ENCODE data around the gene FBXO15.

FBXO15 gene

DNA sequence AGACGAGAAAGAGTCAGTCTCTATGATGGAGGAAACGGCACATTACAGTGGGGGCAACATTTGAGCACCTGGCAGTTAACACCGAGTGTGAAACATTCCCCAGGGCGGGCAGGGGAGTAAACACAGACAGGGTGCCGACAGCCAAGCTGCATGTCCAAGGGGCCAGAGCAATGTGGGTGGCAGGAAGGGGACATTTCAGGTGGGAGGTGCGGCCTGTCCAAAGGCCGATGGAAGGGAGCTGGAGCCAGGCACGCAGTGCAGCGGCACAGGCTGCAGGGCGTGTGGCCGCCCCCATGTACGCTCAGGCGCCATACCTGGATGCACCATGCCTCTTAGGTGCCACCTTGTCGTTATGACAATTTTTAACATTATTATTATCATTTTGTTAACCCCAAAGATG, 43.9 kb upstream of the FBXO15 start:
- H3K27ac ChIP-seq (ENCODE audit: low read length, poor library complexity, severe bottlenecking), result no peak overlapping the region
- no peak overlapping the region for H4K8ac ChIP-seq (ENCODE audit: low read length)
- WGBS, result 86% methylated on average over 9 of the region's 14 CpGs
- no peak overlapping the region for H3K4me3 ChIP-seq (ENCODE audit: insufficient read depth in 1 of 2, low read depth in 1 of 2, low read length in 2 of 2)
- H2BK15ac ChIP-seq (ENCODE audit: low read depth, poor library complexity, severe bottlenecking), result no peak overlapping the region
- H3K9me3 ChIP-seq (ENCODE audit: control insufficient read depth, low read length), result no peaks in the 10 kb centered on the region
- H3K27me3 ChIP-seq (ENCODE audit: control insufficient read depth in 1 of 2, insufficient read depth in 1 of 2, low read length in 2 of 2), result peaks cover 9 to 29% of the 10 kb centered on the region in 2 experiments
- no peak overlapping the region for H2AK5ac ChIP-seq (ENCODE audit: low read length, severe bottlenecking)
- no peak overlapping the region for H3K4me2 ChIP-seq (ENCODE audit: low read length, poor library complexity, severe bottlenecking)
- H3K23ac ChIP-seq (ENCODE audit: low read length in 2 of 2), result no peak overlapping the region
- no peak overlapping the region for H4K91ac ChIP-seq (ENCODE audit: low read length)
- H2BK5ac ChIP-seq (ENCODE audit: low read depth, low read length, poor library complexity, severe bottlenecking), result no peak overlapping the region
- no peak overlapping the region for H2BK120ac ChIP-seq (ENCODE audit: low read depth, low read length)
- H3K4me1 ChIP-seq (ENCODE audit: control insufficient read depth, insufficient read depth, low read depth, low read length), result no peaks in the 10 kb centered on the region
- H2BK12ac ChIP-seq (ENCODE audit: low read length in 2 of 2), result peak overlapping the region in 1 of 2 experiments; percentile 42
- H3K18ac ChIP-seq (ENCODE audit: low read depth in 1 of 2, low read length in 2 of 2), result no peak overlapping the region
- peak overlapping the region in 1 of 2 experiments; percentile 53 for H3K14ac ChIP-seq (ENCODE audit: low read length in 2 of 2)
- H3K4ac ChIP-seq (ENCODE audit: low read depth in 1 of 2, low read length in 2 of 2), result no peak overlapping the region
- H3K79me1 ChIP-seq (replicated peaks; ENCODE audit: low read length, poor library complexity, severe bottlenecking), result no peaks in the 10 kb centered on the region
- no peak overlapping the region for H3K9ac ChIP-seq (ENCODE audit: low read length)
- no peak for DNase-seq
- H3K36me3 ChIP-seq (ENCODE audit: control insufficient read depth in 1 of 2, insufficient read depth in 2 of 2, low read depth in 1 of 2, low read length in 2 of 2), result no peaks in the 10 kb centered on the region
- no peak overlapping the region for H2AFZ ChIP-seq (ENCODE audit: low read depth, low read length)

- H4K91ac ChIP-seq (ENCODE audit: low read length), result no peak overlapping the region
- no peak overlapping the region for H4K8ac ChIP-seq (ENCODE audit: low read length)
- no peaks in the 10 kb centered on the region for H3K4me1 ChIP-seq (ENCODE audit: control insufficient read depth, insufficient read depth, low read depth, low read length)
- H2BK5ac ChIP-seq (ENCODE audit: low read depth, low read length, poor library complexity, severe bottlenecking), result no peak overlapping the region
- peak; percentile 18 for DNase-seq
- H2BK120ac ChIP-seq (ENCODE audit: low read depth, low read length), result no peak overlapping the region
- no peak overlapping the region for H3K18ac ChIP-seq (ENCODE audit: low read depth in 1 of 2, low read length in 2 of 2)
- H3K27ac ChIP-seq (ENCODE audit: low read length, poor library complexity, severe bottlenecking), result no peak overlapping the region
- no peak overlapping the region for H3K14ac ChIP-seq (ENCODE audit: low read length in 2 of 2)
- H3K27me3 ChIP-seq (ENCODE audit: control insufficient read depth in 1 of 2, insufficient read depth in 1 of 2, low read length in 2 of 2), result peaks cover 9 to 40% of the 10 kb centered on the region in 2 experiments
- WGBS, result 61% methylated on average over 4 of the region's 4 CpGs
- no peak overlapping the region for H2AFZ ChIP-seq (ENCODE audit: low read depth, low read length)
- no peaks in the 10 kb centered on the region for H3K79me1 ChIP-seq (replicated peaks; ENCODE audit: low read length, poor library complexity, severe bottlenecking)
- H2AK5ac ChIP-seq (ENCODE audit: low read length, severe bottlenecking), result no peak overlapping the region
- H3K4me2 ChIP-seq (ENCODE audit: low read length, poor library complexity, severe bottlenecking), result no peak overlapping the region
- H2BK12ac ChIP-seq (ENCODE audit: low read length in 2 of 2), result no peak overlapping the region
- no peak overlapping the region for H3K23ac ChIP-seq (ENCODE audit: low read length in 2 of 2)
- no peaks in the 10 kb centered on the region for H3K9me3 ChIP-seq (ENCODE audit: control insufficient read depth, low read length)
- H2BK15ac ChIP-seq (ENCODE audit: low read depth, poor library complexity, severe bottlenecking), result no peak overlapping the region
- H3K9ac ChIP-seq (ENCODE audit: low read length), result no peak overlapping the region
- H3K4me3 ChIP-seq (ENCODE audit: insufficient read depth in 1 of 2, low read depth in 1 of 2, low read length in 2 of 2), result peak overlapping the region in 1 of 2 experiments; percentile 25
- no peaks in the 10 kb centered on the region for H3K36me3 ChIP-seq (ENCODE audit: control insufficient read depth in 1 of 2, insufficient read depth in 2 of 2, low read depth in 1 of 2, low read length in 2 of 2)
- H3K4ac ChIP-seq (ENCODE audit: low read depth in 1 of 2, low read length in 2 of 2), result no peak overlapping the region
Measured at GRCh38 chr18:74190086-74190485, 42.5 kb upstream of the FBXO15 start.

DNA sequence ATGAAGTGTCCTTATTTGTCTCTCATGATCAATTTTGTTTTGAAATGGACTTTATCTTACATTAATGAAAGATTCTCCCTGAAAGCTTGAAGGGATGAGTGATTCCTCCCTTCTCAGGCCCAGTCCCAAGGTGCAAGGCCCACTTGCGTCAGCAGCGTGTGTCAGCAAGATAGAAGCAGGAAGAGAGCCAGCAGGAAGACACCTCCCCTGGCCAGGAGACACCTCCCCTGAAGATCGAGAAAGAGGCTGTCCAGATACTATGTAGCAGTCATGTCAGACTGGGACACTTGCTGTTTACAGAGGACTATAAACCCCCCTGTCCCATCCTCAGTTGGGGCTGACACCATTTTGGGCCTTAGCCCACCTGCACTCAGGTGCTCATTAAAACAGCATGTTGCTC, 39.0 kb upstream of the FBXO15 start:
- Histone ChIP-seq H3K4ac (ENCODE audit: low read depth in 1 of 2, low read length in 2 of 2) (no peak overlapping the region), H3K4me1 (ENCODE audit: control insufficient read depth, insufficient read depth, low read depth, low read length) (no peaks in the 10 kb centered on the region), H2AFZ (ENCODE audit: low read depth, low read length) (no peak overlapping the region), H2BK120ac (ENCODE audit: low read depth, low read length) (no peak overlapping the region), H3K79me1 (replicated peaks; ENCODE audit: low read length, poor library complexity, severe bottlenecking) (no peaks in the 10 kb centered on the region), H4K8ac (ENCODE audit: low read length) (no peak overlapping the region), H3K36me3 (ENCODE audit: control insufficient read depth in 1 of 2, insufficient read depth in 2 of 2, low read depth in 1 of 2, low read length in 2 of 2) (no peaks in the 10 kb centered on the region), H3K14ac (ENCODE audit: low read length in 2 of 2) (no peak overlapping the region), H3K9me3 (ENCODE audit: control insufficient read depth, low read length) (no peaks in the 10 kb centered on the region), H2BK15ac (ENCODE audit: low read depth, poor library complexity, severe bottlenecking) (no peak overlapping the region), H3K27me3 (ENCODE audit: control insufficient read depth in 1 of 2, insufficient read depth in 1 of 2, low read length in 2 of 2) (peaks cover 3 to 58% of the 10 kb centered on the region in 2 experiments), H3K9ac (ENCODE audit: low read length) (no peak overlapping the region), H4K91ac (ENCODE audit: low read length) (no peak overlapping the region), H2BK5ac (ENCODE audit: low read depth, low read length, poor library complexity, severe bottlenecking) (no peak overlapping the region), H3K23ac (ENCODE audit: low read length in 2 of 2) (no peak overlapping the region), H2AK5ac (ENCODE audit: low read length, severe bottlenecking) (no peak overlapping the region), H3K27ac (ENCODE audit: low read length, poor library complexity, severe bottlenecking) (no peak overlapping the region), H3K4me2 (ENCODE audit: low read length, poor library complexity, severe bottlenecking) (no peak overlapping the region), H3K4me3 (ENCODE audit: insufficient read depth in 1 of 2, low read depth in 1 of 2, low read length in 2 of 2) (no peak overlapping the region), H2BK12ac (ENCODE audit: low read length in 2 of 2) (no peak overlapping the region), H3K18ac (ENCODE audit: low read depth in 1 of 2, low read length in 2 of 2) (no peak overlapping the region)
- no peak for DNase-seq
- WGBS, result 88% methylated on average over 3 of the region's 3 CpGs

- Histone ChIP-seq H2BK120ac (ENCODE audit: low read depth, low read length) (no peak overlapping the region), H3K27ac (ENCODE audit: low read length, poor library complexity, severe bottlenecking) (no peak overlapping the region), H2AFZ (ENCODE audit: low read depth, low read length) (no peak overlapping the region), H3K23ac (ENCODE audit: low read length in 2 of 2) (no peak overlapping the region), H3K4me3 (ENCODE audit: insufficient read depth in 1 of 2, low read depth in 1 of 2, low read length in 2 of 2) (no peak overlapping the region), H4K8ac (ENCODE audit: low read length) (no peak overlapping the region), H3K9ac (ENCODE audit: low read length) (no peak overlapping the region), H3K14ac (ENCODE audit: low read length in 2 of 2) (no peak overlapping the region), H4K91ac (ENCODE audit: low read length) (no peak overlapping the region), H3K4ac (ENCODE audit: low read depth in 1 of 2, low read length in 2 of 2) (no peak overlapping the region), H3K4me2 (ENCODE audit: low read length, poor library complexity, severe bottlenecking) (no peak overlapping the region), H2AK5ac (ENCODE audit: low read length, severe bottlenecking) (no peak overlapping the region), H2BK15ac (ENCODE audit: low read depth, poor library complexity, severe bottlenecking) (no peak overlapping the region), H3K18ac (ENCODE audit: low read depth in 1 of 2, low read length in 2 of 2) (no peak overlapping the region), H2BK12ac (ENCODE audit: low read length in 2 of 2) (no peak overlapping the region), H3K9me3 (ENCODE audit: control insufficient read depth, low read length) (no peaks in the 10 kb centered on the region), H2BK5ac (ENCODE audit: low read depth, low read length, poor library complexity, severe bottlenecking) (no peak overlapping the region), H3K27me3 (ENCODE audit: control insufficient read depth in 1 of 2, insufficient read depth in 1 of 2, low read length in 2 of 2) (peaks cover 3 to 59% of the 10 kb centered on the region in 2 experiments), H3K36me3 (ENCODE audit: control insufficient read depth in 1 of 2, insufficient read depth in 2 of 2, low read depth in 1 of 2, low read length in 2 of 2) (no peaks in the 10 kb centered on the region), H3K79me1 (replicated peaks; ENCODE audit: low read length, poor library complexity, severe bottlenecking) (no peaks in the 10 kb centered on the region), H3K4me1 (ENCODE audit: control insufficient read depth, insufficient read depth, low read depth, low read length) (no peaks in the 10 kb centered on the region)
- 97% methylated on average over 2 of the region's 2 CpGs for WGBS
- no peak for DNase-seq
Measured at GRCh38 chr18:74185860-74186259, 38.2 kb upstream of the FBXO15 start.
